ENCODE data around the gene RNF213.

The RNF213 gene

DNA sequence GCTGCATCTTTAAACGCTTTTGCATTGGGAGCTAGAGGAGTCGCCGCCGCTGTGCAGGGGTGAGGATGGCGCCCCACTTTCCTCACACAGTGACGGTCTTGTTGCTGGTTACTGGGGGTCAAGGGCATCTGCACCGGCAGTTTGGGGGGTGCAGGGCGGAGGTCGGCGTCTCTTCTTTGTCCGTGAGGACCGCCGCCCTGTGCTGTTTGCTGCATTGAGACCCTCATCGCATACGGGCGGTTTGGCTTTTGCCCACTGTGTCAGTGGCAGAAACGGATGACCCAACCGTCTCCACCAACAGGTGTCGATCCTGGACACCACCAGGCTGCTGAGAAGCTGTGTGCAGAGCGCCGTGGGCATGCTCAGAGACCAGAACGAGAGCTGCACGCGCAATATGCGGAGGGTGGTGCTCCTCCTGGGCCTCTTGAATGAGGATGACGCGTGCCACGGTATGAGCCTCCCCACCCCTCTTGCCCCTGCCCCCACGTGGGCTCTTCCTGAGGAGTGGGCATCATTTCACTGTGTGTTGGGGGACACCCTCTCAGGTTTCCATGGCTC, 93.1 kb downstream of the RNF213 start:
- DNase-seq, result no peak

- no peak for DNase-seq
These were observed 93.7 kb downstream of the RNF213 start for GRCh38 chr17:80354336-80354735.

- no peak for DNase-seq
These were observed 95.7 kb downstream of the RNF213 start for GRCh38 chr17:80356231-80356856.

DNA sequence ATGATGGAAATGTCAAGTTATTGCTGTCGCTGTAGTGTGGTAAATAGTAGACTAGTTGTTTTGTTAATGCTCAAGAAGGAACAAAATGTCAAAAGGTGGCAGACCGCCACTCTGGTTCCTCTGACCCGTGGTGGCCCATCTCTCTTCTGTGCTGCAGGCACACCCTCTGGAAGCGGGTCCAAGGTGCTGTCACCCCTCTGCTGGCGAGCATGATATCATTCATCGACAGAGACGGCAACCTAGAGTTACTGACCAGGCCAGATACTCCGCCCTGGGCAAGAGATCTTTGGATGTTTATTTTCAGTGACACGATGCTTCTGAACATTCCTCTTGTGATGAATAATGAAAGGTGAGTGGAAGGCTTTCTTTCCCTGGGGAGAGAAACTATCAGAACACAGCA, 97.5 kb downstream of the RNF213 start:
- no peak for DNase-seq

- DNase-seq, result no peak
These were observed 98.2 kb downstream of the RNF213 start for GRCh38 chr17:80358861-80359260.

DNA sequence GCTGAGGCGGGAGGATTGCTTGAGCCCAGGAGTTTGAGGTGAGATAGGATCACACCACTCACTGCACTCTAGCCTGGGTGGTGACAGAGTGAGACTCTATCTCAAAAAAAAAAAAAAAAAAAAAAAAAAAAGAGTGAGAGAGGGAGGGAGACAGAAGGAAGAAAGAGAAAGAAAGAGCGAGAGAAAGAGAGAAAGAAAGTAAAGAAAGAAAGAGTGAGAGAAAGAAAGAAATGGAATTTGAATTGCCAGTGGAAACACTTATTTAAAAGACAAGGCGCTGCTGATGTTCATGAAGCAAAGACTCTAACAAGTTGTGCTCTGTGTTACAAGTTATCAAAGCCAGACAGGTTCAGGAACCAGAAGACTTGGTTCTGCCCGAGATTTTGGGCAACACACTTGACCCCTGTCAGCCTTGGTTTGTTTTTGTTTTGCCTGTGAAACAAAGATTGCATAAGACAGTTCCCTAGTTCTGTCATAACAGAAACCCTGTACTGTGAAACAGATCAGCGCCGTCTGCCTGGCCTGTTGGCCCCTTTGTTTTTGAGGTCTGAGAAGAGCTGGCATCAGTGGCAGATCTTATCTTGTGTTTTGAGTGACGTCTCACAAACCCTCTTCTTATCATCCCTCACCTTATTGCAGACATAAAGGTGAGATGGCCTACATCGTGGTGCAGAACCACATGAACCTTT, 98.9 kb downstream of the RNF213 start:
- no peak for DNase-seq

GRCh38 chr17:80360396-80360795, 99.7 kb downstream of the RNF213 start:
- no peak for DNase-seq

- no peak for DNase-seq
These were observed 101.0 kb downstream of the RNF213 start for GRCh38 chr17:80361495-80362220.

DNA sequence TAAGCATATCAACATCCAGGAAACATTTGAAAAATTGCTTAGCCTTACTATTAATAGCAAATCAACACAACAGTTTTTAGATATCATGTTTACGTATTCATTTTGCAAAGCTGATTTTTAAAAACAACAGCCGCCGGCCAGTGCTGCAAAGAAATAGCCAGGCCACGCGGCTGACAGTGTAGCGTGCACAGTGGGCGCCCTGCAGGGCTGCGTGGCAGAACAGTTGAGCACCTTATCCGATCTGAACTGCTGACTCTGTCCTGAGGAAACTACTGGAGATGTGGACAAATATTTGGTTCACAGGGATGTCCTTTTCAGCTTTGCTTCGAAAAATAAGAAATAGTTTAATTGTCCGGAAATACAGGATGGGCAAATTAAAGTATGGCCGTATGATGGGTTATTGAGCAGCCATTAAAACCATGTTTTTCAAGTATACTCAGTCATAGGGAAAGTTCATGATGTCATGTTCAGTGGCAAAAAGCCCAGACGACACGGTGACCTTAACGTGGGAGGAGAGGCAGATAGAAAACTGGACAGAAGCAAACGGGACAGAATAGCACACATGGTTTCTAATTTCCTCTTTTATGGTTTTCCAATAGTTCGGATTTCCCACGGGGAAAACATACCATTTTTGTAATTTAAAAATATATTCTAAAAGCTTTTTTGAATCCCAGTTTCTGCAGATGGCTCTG, 101.9 kb downstream of the RNF213 start:
- DNase-seq, result no peak

GRCh38 chr17:80363120-80363515, 102.5 kb downstream of the RNF213 start:
- DNase-seq, result no peak

GRCh38 chr17:80363518-80364090, 103.0 kb downstream of the RNF213 start:
- DNase-seq, result no peak

GRCh38 chr17:80364091-80364691, 103.5 kb downstream of the RNF213 start:
- no peak for DNase-seq

DNA sequence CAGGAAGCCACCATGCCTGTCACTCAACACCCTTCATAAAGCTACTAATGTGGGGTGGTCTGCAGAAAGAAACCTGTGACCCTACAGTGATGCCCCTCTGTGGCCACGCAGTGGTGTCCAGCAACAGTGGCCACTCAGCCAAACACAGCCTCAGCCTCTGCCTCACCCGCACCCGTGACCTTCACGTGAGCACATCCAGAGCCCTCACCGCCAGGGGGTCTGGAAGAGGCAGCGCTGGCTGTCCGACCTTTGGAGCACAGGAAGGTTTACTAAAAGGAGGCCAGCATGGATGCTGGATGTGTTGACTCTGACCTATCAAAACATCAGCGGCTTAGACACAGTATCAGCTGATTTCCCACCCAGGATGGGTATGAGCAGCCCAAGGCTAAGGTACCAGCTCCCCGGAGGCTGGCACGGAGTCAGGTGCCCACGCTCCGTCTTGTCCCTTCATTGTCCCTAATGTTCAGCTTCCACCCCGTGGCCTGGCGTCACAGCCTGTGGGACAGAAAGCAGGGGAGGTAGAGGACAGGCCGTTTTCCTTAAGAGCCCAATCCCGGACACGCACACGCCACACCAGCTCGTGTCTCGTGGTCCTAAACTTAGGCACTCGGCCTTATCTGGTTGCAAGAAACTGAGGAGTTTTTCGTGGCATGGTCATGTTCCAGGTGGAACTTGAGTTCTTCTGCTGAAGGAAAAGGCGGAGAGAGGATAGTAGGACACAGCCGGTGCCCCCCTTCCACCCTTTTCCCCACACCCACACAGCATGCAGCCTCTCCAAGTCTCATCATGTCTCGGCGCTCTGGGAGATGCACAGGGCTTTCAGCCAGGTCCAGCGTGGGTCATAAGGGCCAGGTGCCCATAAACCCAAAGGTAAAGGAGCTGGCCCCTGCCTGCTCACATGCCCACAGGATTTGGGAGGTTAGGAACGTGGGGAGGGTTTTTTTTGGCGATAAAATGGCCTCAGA, 104.6 kb downstream of the RNF213 start:
- DNase-seq, result no peak

DNA sequence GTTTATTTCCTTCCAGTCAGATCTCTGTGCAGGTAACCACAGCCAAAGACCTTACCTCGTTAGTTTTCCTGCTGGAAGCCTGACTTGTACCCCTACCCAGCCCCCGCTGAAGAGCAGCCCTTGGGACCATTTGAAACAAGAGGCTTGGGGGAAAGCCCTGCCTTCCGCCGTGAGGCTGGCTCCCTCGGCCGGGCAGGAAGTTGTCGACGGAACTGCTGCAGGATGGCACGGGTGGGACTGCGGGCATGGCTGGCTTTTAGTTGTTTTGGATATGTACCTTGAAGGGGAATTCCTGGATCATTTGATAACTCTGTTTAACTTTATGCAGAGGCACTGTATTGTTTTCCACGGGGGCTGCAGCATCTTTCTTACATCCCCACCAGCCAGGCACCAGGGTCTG, 105.3 kb downstream of the RNF213 start:
- DNase-seq, result no peak

DNA sequence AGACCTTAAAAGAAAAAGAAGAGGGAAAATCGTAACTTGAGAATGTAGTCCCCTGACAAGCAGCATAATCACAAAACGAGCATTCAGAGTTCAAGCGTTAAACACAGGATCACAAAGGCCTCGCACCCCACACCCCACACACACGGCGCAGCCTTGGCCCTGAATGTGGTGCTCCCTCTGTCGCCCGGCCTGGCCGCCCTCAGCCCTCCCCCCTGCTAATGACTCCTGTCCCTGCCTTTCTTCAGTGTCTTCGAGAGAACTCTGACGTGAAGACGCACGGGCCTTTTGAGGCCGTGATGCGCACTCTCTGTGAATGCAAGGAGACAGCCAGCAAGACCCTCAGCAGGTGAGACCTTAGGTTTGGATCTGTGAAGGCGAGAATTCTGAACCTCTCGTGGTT, 106.9 kb downstream of the RNF213 start:
- DNase-seq, result no peak

- no peak for DNase-seq
These were observed 110.5 kb downstream of the RNF213 start for GRCh38 chr17:80371196-80371595.

GRCh38 chr17:80372456-80372855, 111.8 kb downstream of the RNF213 start:
- DNase-seq, result no peak

DNA sequence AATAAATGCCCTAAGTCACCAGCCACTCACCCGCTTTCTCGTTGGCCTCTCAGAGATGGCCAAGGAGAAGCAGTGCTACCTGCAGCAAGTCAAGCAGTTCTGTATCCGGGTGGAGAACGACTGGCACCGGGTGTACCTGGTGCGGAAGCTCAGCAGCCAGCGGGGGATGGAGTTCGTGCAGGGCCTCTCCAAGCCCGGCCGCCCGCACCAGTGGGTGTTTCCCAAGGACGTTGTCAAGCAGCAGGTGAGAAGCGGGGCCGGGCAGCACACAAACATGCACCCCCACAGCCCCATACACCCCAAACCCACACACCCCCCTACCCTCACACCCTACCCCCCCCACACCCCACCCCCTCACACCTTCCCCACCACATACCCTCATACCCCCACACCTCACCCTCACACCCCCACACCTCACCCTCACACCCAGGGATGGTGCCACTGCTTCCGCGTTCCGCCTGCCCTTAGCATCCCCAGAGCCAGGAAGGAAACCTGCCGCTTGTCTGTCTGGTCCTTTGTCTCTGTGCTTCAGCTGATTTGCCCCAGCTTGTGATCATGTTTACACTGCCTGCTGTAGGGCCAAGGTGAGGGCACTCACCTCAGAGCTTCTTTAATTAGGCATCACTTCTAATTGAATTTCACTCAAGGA, 112.4 kb downstream of the RNF213 start:
- DNase-seq, result peak; percentile 4

DNA sequence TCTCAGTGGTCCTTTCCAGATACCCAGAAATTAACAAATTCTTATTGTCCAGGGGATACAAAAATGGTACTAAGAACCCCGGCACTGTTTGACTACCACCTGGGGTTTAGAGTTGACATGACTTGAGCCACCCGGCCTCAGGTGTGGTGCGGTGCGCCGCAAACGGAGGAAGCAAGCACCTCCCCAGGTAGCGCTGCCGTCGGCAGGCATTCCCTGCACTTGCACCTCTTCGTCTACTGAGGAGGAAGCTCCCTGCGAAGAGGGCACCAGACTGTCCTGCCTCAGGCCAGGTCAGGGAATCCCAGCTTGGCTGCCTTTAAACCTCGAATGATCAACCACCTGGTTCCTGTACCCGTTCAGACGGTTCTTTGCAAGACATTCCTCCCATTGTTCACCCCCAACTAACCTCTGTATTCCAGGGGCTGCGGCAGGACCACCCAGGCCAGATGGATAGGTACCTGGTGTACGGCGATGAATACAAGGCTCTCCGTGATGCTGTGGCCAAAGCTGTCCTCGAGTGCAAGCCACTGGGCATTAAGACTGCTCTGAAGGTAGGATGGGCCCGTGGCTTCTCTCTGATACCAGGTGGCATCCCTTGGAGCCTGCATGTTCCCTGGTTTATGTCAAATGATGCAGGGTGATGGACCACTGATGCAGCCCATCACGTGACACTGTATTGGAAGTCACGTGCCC, 113.5 kb downstream of the RNF213 start:
- no peak for DNase-seq

Data from DMS79 treated with DMSO at 0.1 percent for 48 hours (cell line).